Cardiac fibroblast (primary cell): ENCODE measurements around the gene TGM6.
A peak's percentile ranks its signal among the peaks of the same experiment; 100 is the strongest.

Source experiments
- DNase-seq, 2 donors: peaks; one replicate each; pipeline versions ENCODE4 v3.0.0 to v3.0.0-alpha.2; 2010; ENCODE audit warnings: low read depth in 2 of 2
- H3K4me3 ChIP-seq, 2 donors: replicated peaks in 1 of 2; 1 replicate in 1 of 2; 2 replicates in 1 of 2; pipeline ENCODE4 v1.5.1; 2011; ENCODE audit warnings: low read depth in 2 of 2, low read length in 2 of 2, mild to moderate bottlenecking in 2 of 2, moderate library complexity in 1 of 2
- TF ChIP-seq, protein P1 (sequence below): IDR thresholded peaks from one replicate; pipeline ENCODE4 v1.5.1; 2011; ENCODE audit warnings: low read depth, mild to moderate bottlenecking, low read length, inconsistent platforms

Gene TGM6

DNA sequence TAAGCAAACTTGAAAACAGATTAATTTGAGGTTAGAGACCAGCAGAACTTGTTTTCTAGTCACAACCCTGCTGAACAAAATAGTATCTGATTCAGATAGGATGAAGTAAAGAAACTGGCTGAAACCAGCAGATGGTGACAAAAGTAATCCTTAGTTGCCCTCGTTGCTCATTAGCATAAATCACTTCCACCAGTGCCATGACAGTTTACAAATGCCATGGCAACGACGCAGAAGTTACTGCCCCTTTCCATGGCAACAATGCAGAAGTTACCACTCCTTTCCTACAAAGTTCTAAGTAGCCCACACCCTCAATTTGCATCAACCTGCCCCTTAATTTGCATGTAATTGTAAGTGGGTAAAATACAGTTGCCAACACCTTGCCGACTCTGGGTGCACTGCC lies 66.1 kb downstream of the TGM6 start:
- H3K4me3 ChIP-seq = no peak overlapping the region
- TF ChIP-seq, protein P1, sequence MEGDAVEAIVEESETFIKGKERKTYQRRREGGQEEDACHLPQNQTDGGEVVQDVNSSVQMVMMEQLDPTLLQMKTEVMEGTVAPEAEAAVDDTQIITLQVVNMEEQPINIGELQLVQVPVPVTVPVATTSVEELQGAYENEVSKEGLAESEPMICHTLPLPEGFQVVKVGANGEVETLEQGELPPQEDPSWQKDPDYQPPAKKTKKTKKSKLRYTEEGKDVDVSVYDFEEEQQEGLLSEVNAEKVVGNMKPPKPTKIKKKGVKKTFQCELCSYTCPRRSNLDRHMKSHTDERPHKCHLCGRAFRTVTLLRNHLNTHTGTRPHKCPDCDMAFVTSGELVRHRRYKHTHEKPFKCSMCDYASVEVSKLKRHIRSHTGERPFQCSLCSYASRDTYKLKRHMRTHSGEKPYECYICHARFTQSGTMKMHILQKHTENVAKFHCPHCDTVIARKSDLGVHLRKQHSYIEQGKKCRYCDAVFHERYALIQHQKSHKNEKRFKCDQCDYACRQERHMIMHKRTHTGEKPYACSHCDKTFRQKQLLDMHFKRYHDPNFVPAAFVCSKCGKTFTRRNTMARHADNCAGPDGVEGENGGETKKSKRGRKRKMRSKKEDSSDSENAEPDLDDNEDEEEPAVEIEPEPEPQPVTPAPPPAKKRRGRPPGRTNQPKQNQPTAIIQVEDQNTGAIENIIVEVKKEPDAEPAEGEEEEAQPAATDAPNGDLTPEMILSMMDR = no peak
- no peak for DNase-seq

DNA sequence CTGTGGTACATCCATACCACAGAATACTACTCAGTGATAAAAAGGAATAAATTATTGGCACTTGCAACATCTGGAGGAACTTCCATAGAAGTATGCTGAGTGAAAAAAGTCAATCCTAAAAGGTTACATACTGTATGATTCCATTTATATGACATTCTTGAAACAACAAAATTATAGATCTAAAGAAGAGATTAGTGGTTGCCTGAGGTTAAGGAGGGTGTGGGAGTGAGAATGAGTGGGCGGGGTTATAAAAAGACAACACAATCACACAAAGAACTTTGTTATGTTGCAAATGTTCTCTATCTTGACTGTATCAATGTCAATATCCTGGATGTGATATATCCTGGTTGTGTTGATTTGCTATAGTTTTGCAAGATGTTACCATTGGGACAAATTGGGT lies 68.7 kb downstream of the TGM6 start:
- no peak overlapping the region for H3K4me3 ChIP-seq
- TF ChIP-seq, protein P1 = no peak
- no peak for DNase-seq

DNA sequence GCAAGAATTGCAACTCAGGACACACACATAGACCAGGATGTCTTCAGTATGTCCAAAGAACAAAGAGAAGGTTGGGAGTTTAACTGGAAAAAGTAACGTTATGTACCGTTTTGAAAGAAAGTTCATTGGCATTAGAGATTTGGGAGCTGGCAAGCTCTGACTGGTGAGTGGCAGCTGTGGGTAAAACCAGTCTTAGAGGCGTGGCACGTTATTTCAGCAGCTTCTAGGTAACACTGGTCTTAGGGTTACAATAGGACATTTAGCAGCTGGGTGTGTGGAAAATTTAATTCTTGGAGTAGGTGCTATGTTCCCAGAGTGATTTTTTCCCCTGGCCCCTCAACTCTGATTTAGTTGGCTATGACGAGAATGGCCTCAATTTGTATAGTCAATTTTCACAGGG lies 70.7 kb downstream of the TGM6 start:
- TF ChIP-seq, protein P1 = no peak
- no peak overlapping the region for H3K4me3 ChIP-seq
- no peak for DNase-seq

DNA sequence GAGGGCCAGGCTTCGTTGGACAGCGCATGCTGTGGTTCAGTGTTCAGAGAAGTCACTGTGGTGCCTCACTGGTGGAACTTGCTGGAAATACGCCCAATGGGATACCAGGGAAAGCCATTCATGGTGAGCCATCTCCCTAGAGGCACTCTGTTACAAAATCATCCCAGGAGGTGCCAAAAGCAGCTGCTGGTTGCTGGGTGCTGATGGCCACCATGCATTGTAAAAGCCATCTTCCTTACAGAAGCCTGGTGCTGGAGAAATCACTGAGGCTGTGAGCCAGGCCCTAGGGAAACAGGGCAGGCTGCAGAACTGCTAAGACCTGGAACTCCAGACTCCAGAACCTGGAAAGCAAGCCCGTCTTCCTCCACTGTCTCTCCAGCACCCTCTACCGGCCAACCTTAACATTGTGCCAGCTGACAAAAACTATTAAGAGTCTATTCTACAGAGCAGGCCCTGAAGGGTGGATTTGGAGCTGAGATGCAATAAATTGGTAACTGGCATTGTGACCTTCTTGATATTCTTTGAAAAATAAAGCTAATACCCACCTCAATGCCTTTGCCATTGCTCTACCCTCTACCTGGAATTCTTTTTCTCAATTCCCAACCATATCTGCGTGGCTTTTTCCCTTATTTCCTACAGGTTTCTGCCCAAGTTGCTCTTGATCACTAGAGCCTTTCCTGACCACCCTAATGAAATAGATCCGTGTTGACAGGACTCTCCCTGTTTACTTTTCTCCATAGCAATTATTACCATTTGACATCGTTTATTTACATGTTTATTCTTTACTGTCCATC lies 71.4 kb downstream of the TGM6 start:
- peak; percentile 85 to 87 for DNase-seq
- TF ChIP-seq, protein P1 = peak; percentile 91
- no peak overlapping the region for H3K4me3 ChIP-seq

DNA sequence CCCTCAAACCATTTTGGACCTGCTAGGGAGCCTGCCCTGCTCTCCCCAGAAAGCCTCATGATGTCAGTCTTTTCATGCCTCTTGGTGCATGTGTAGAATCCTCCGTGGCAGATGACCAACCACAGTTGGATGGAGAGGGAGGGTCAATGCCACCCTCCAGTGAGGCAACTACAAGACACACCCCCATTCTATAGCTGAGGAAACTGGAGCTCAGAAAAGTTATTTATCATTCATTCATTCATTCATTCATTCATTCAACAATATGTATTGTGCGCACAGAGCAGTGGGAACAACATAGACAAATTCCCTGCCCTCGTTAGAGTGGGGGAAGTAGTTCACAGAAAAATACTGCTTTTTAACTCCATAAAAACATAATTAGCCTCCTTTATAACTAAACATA lies 73.1 kb downstream of the TGM6 start:
- no peak for DNase-seq
- TF ChIP-seq, protein P1 = no peak
- no peak overlapping the region for H3K4me3 ChIP-seq

DNA sequence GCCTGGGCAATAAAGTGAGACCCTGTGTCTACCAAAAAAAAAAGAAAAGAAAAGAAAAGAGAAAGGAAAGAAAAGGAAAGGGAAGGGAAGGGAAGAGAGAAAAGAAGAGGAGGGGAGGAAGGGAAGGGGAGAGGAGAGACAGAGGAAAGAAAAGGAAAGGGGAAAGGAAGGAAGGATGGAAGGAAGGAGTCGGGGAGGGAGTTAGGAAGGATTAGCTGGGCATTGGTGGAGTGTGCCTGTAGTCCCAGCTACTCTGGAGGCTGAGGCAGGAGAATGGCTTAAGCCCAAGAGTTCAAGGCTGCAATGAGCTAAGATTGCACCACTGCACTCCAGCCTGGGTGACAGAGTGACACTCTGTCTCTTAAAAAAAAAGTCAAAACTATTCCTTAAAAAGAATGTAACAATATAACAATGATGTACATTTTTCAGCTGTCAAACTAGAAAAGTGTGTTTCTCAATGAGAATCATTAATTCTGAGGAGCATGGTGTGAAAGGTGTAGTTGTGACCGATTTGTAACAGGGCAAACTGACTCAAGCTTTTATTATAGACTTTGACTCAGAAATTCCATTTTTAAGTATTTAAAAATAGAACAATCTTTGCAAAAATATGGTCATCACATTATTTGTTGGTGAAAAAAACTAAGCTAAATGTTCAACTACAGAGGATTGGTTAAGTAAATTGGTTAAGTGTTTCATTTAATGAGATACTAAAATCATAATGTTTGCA lies 75.2 kb downstream of the TGM6 start:
- no peak for DNase-seq
- no peak overlapping the region for H3K4me3 ChIP-seq
- TF ChIP-seq, protein P1 = no peak
